SU-DHL-6 (cell line): ENCODE data around the gene MRPL33.

Source experiments
- H2AFZ ChIP-seq: fragments of 200-600 bp; sonication (generic); 2 replicates; pipeline ENCODE4 v1.6.1; 2014; ENCODE audit warnings: low read depth, mild to moderate bottlenecking, moderate library complexity, mixed read lengths, antibody characterized with exemption, low read length; ENCODE audit not compliant: severe bottlenecking
- H3F3A ChIP-seq: fragments of 200-600 bp; shearing (Covaris generic); 2 replicates; pipeline ENCODE4 v1.6.0; 2016; ENCODE audit warnings: antibody characterized with exemption, mild to moderate bottlenecking; ENCODE audit not compliant: insufficient read depth
- H3K27ac ChIP-seq: fragments of 200-600 bp; sonication (generic); 2 replicates; pipeline ENCODE4 v1.5.1; 2016; ENCODE audit warnings: low read depth, mild to moderate bottlenecking, low read length, moderate library complexity, mixed read lengths
- H3K27me3 ChIP-seq: fragments of 200-600 bp; sonication (generic), shearing (Covaris generic); 2 replicates; pipeline ENCODE4 v1.6.0; 2014; ENCODE audit warnings: mild to moderate bottlenecking, low read length
- H3K36me3 ChIP-seq: fragments of 200-600 bp; sonication (generic); 2 replicates; pipeline ENCODE4 v1.6.1; 2014; ENCODE audit warnings: mild to moderate bottlenecking, low read length, mixed read lengths
- H3K4me2 ChIP-seq: fragments of 300-600, 200-600 bp; shearing (Covaris generic), sonication (generic); 2 replicates; pipeline ENCODE4 v1.6.0; 2014; ENCODE audit warnings: low read length, low read depth, mild to moderate bottlenecking; ENCODE audit not compliant: poor library complexity, severe bottlenecking
- H3K4me3 ChIP-seq: fragments of 200-600 bp; sonication (generic); 2 replicates; pipeline ENCODE4 v1.5.1; 2014; ENCODE audit warnings: antibody characterized with exemption, low read length, mild to moderate bottlenecking, mixed read lengths; ENCODE audit not compliant: insufficient read depth, poor library complexity, severe bottlenecking
- H3K79me2 ChIP-seq: fragments of 200-600 bp; sonication (generic); 2 replicates; pipeline ENCODE4 v1.6.1; 2014; ENCODE audit warnings: mild to moderate bottlenecking, low read length, moderate library complexity; ENCODE audit not compliant: insufficient read depth
- H3K9ac ChIP-seq: fragments of 200-600 bp; sonication (generic); 2 replicates; pipeline ENCODE4 v1.7.0; 2014; ENCODE audit warnings: mild to moderate bottlenecking, low read length
- H3K9me2 ChIP-seq: fragments of 200-600 bp; sonication (generic); replicated peaks from 2 replicates; pipeline ENCODE4 v1.6.1; 2014; ENCODE audit warnings: low read length; ENCODE audit not compliant: insufficient read depth
- H3K9me3 ChIP-seq: fragments of 200-600 bp; sonication (generic); 2 replicates; pipeline ENCODE4 v1.6.1; 2014; ENCODE audit warnings: low read length, mixed read lengths; ENCODE audit not compliant: insufficient read depth
- H4K20me1 ChIP-seq: fragments of 200-600 bp; sonication (generic); 2 replicates; pipeline ENCODE4 v1.6.1; 2014; ENCODE audit warnings: low read depth, mild to moderate bottlenecking, antibody characterized with exemption, low read length, moderate library complexity, mixed read lengths
- EZH2phosphoT487 ChIP-seq: fragments of 200-600 bp; sonication (generic), shearing (Covaris generic); conservative IDR thresholded peaks from 2 replicates; pipeline ENCODE4 v1.6.1; 2018; ENCODE audit warnings: mild to moderate bottlenecking, antibody characterized with exemption, low read length, moderate library complexity, mixed read lengths
- TF ChIP-seq, protein P1 (sequence below): fragments of 200-600 bp; sonication (generic); IDR thresholded peaks from one replicate; pipeline ENCODE4 v1.5.1; 2017; ENCODE audit warnings: antibody characterized with exemption, mild to moderate bottlenecking, low read length, moderate library complexity; ENCODE audit not compliant: insufficient read depth, poor library complexity, severe bottlenecking

Gene MRPL33

GRCh38 chr2:27724191-27724590, 47.3 kb upstream of the MRPL33 start:
- Histone ChIP-seq H3K79me2 (no peaks in the 10 kb centered on the region), H4K20me1 (no peaks in the 10 kb centered on the region), H3K4me3 (no peak overlapping the region), H3K27me3 (no peaks in the 10 kb centered on the region), H2AFZ (no peak overlapping the region), H3F3A (no peaks in the 10 kb centered on the region), H3K9me3 (no peaks in the 10 kb centered on the region), H3K9ac (no peak overlapping the region), H3K36me3 (no peaks in the 10 kb centered on the region), H3K9me2 (no peaks in the 10 kb centered on the region), H3K4me2 (no peak overlapping the region), H3K27ac (no peak overlapping the region)
- TF ChIP-seq, protein P1, sequence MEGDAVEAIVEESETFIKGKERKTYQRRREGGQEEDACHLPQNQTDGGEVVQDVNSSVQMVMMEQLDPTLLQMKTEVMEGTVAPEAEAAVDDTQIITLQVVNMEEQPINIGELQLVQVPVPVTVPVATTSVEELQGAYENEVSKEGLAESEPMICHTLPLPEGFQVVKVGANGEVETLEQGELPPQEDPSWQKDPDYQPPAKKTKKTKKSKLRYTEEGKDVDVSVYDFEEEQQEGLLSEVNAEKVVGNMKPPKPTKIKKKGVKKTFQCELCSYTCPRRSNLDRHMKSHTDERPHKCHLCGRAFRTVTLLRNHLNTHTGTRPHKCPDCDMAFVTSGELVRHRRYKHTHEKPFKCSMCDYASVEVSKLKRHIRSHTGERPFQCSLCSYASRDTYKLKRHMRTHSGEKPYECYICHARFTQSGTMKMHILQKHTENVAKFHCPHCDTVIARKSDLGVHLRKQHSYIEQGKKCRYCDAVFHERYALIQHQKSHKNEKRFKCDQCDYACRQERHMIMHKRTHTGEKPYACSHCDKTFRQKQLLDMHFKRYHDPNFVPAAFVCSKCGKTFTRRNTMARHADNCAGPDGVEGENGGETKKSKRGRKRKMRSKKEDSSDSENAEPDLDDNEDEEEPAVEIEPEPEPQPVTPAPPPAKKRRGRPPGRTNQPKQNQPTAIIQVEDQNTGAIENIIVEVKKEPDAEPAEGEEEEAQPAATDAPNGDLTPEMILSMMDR, result no peak
- no peak for TF ChIP-seq EZH2phosphoT487

DNA sequence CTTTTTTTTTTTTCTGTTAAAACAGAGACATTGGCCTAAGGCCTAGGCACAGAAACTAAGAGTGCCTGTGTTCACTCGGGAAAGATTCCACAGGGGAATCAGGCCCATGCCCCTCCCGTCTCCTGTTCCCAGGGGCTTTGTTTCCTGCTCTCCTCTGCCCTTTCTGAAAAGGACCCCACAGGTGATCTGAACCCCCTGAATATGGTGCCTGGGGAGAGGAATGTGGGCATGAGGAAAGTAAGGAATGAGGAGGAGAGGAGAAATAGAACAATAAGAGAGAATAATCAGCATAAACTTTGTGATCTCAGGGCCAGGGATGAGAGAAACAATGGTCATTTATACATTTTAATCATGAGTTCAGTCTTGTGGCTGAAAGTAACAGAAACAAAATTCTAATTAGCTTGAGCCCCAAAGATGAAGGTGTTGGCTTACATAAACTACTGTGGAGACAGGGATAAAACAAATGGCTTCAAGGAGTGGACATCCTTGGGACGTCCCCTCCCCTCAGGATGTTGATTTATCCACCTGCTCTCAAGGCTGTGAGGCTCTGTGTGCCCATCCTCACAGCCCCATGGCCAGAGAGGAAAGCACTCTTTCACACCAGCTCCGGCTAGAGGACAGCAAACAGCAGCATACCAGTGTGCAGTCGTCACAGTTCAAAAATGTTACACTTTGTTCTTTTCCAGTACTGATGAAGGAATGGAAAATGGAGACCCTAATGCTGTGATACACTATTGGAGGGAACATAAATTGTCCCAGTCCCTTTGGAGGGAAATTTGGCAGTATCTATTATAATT, 46.4 kb upstream of the MRPL33 start:
- H3K36me3 ChIP-seq, result no peaks in the 10 kb centered on the region
- no peaks in the 10 kb centered on the region for H3K27me3 ChIP-seq
- no peak overlapping the region for H3K4me3 ChIP-seq
- no peak overlapping the region for H3K27ac ChIP-seq
- no peaks in the 10 kb centered on the region for H3K9me3 ChIP-seq
- no peaks in the 10 kb centered on the region for H3K9me2 ChIP-seq
- TF ChIP-seq, protein P1, result no peak
- no peak for TF ChIP-seq EZH2phosphoT487
- H2AFZ ChIP-seq, result no peak overlapping the region
- no peaks in the 10 kb centered on the region for H4K20me1 ChIP-seq
- no peak overlapping the region for H3K9ac ChIP-seq
- H3K4me2 ChIP-seq, result no peak overlapping the region
- H3F3A ChIP-seq, result no peaks in the 10 kb centered on the region
- H3K79me2 ChIP-seq, result no peaks in the 10 kb centered on the region

DNA sequence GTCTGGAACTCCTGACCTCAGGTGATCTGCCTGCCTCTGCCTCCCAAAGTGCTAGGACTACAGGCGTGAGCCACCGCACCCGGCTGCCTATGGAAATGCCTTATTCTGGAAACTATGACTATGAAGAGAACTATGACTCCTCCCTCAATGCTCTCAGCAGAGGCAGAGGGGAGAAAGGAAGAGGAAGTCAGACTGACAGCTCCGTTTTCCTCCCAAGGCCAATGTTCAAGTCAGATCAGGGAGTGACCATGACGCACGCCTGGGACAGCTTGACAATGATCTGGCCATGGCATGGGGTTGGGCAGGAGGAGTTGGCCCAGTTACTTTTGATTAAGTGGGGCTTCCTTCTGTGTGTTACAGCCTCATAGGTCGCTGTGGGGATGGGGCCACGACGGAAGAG, 44.3 kb upstream of the MRPL33 start:
- H4K20me1 ChIP-seq, result no peaks in the 10 kb centered on the region
- no peak for TF ChIP-seq EZH2phosphoT487
- TF ChIP-seq, protein P1, result no peak
- H3K9me3 ChIP-seq, result no peaks in the 10 kb centered on the region
- H2AFZ ChIP-seq, result no peak overlapping the region
- no peaks in the 10 kb centered on the region for H3F3A ChIP-seq
- H3K4me3 ChIP-seq, result no peak overlapping the region
- H3K27ac ChIP-seq, result no peak overlapping the region
- H3K9me2 ChIP-seq, result no peaks in the 10 kb centered on the region
- H3K4me2 ChIP-seq, result no peak overlapping the region
- H3K27me3 ChIP-seq, result no peaks in the 10 kb centered on the region
- no peaks in the 10 kb centered on the region for H3K79me2 ChIP-seq
- H3K36me3 ChIP-seq, result no peaks in the 10 kb centered on the region
- H3K9ac ChIP-seq, result no peak overlapping the region
